ENCODE data around the gene DTNB. TPM values are rescaled to one million over a fixed set of nuclear protein-coding genes. Genes with fewer than 3 reads are reported as not detected.

The DTNB gene
- total and polyA plus RNA-seq, 12 donors = 4.7 to 27.5 (median 9.4) TPM

DNA sequence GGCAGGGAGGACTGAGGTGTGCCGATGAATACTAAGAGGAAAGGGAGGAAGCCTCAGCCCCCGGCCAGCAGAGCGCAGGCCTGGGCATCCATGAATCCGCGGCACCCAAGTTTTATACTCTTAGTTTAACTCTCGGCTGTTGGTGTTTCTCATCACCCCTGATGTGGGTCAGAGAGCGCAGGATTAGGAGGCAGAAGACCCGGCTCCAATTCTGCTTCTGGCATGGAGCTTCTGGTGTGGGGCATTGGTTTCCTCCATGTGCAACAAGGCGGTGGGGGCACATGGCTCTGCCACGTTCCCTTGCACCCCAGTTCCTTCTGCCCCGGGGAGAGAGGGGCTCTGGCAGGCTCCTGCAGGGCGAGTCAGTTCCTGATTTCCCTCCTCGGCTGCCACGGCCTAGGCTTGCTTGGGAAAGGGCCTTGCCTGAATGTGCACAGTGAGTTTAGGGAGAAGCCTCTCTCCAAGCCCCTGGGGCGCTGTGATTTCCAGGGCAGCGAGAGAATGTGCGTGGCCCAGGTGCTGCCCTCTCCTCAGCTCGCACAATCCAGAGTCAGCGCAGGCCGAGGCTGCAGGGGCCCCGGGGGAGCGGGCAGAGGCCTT lies 295.5 kb downstream of the DTNB start:
- peak in 2 of 7 donors; percentile 19 to 44 for DNase-seq
- no peaks in the 10 kb centered on the region for H3K36me3 ChIP-seq (replicated peaks in 1 of 2)
- no peak overlapping the region for H3K27ac ChIP-seq
- peaks cover 0 to 26% of the 10 kb centered on the region in 2 donors for H3K4me1 ChIP-seq (replicated peaks in 1 of 2)
- H3K4me3 ChIP-seq = no peak overlapping the region
- TF ChIP-seq POLR2A (IDR thresholded peaks at IDR 0.05) (no peak), CTCF (IDR thresholded peaks at IDR 0.05) (no peak)
- intact Hi-C loops (cut with DNase I) = loop anchor here (5.0 kb wide), 2 partner anchors 36 to 144 kb away; partner anchors contain the start of gene DNMT3A (in 2 of the 2)
- no peaks in the 10 kb centered on the region for H3K27me3 ChIP-seq
- 92 to 96% (median 94%) methylated on average over 16 to 22 of the region's 22 CpGs for WGBS, 4 donors
- no peaks in the 10 kb centered on the region for H3K9me3 ChIP-seq (replicated peaks in 1 of 3)

DNA sequence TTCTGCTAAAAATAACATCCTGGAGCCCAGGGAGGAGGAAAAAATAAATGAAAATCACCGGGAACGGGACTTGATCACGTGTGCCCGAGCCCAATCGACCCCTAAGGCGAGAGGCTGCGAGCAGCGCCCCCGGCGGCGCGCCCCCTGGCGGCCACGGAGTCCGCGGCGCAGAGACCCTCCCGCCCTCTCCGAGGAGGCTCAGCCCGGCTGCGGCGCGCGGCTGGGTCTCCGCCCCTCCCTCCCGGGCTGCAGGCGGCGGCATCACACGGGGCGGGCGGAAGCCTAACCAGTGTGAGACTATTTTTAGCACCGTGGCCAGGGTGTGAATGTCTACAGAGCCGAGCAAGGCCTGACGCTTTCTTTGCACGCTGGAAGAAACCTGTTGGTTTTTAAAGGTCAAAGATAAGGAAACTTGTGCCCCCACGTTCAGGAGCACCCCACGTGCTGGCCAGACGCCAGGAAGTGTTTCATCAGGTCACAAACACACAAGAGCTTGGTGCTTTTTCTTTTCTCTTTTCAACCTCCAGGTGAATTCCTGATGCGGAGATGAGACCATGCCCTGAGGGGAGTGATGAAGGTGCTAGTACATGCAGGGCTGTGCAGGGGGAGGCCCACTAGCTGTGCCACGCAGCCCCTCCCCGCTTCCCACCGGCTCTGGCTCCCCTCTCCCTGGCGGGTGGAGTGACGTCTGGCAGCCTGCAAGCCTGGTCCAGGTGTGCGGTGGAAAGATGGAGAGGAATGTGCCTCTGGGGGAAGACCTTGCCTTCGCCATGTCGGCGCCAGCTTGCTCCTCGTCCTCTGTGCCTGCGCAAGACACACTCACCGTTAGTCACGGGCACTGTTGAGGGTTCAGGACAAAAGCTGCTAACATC lies 296.4 kb downstream of the DTNB start:
- Histone ChIP-seq H3K4me3 (peak overlapping the region in 1 of 4 donors; percentile 16), H3K36me3 (replicated peaks in 1 of 2) (no peaks in the 10 kb centered on the region), H3K27ac (no peak overlapping the region), H3K27me3 (no peaks in the 10 kb centered on the region), H3K9me3 (replicated peaks in 1 of 3) (no peaks in the 10 kb centered on the region), H3K4me1 (replicated peaks in 1 of 2) (peaks cover 0 to 26% of the 10 kb centered on the region in 2 donors)
- intact Hi-C loops (cut with DNase I) = loop anchor here (5.0 kb wide), 2 partner anchors 35 to 145 kb away; partner anchors contain the start of gene DNMT3A (in 2 of the 2)
- TF ChIP-seq CTCF (IDR thresholded peaks at IDR 0.05) (peak; percentile 58 to 98 (median 74)), POLR2A (IDR thresholded peaks at IDR 0.05) (no peak)
- 19 to 33% (median 22%) methylated on average over 35 to 52 of the region's 52 CpGs for WGBS, 4 donors
- peak; percentile 78 to 88 (median 86) for DNase-seq

DNA sequence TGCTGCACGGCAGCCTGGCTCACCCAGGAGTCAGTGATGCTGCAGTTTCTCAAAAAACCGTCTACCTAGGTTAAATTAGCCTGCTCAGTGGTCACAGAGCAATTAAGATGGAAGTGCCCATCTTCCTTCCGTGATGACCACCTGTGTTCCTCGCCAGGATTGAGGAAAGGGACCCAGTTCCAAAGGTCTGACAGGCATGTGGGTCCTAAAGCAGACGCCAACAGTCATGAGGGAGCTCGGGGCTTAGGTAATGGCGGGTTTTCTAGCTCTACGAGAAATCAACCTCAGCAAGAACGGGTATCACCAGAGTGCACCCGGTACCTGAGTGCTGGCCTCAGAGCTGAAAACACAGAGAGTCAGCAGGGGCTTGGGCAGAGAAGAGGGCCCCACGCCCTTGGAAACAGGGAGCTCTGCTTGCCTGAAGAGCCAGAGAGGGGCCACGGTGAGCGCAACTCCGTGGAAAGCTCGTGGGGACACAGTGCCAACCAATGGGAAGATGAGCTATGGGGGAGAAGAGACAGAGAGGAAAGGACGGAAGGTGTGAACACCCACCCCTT lies 297.3 kb downstream of the DTNB start:
- 73 to 80% (median 76%) methylated on average over 15 to 16 of the region's 16 CpGs for WGBS, 4 donors
- Histone ChIP-seq H3K36me3 (replicated peaks in 1 of 2) (no peaks in the 10 kb centered on the region), H3K9me3 (replicated peaks in 1 of 3) (no peaks in the 10 kb centered on the region), H3K4me1 (replicated peaks in 1 of 2) (peaks cover 0 to 26% of the 10 kb centered on the region in 2 donors), H3K27me3 (no peaks in the 10 kb centered on the region), H3K4me3 (peak overlapping the region in 1 of 4 donors; percentile 16), H3K27ac (no peak overlapping the region)
- DNase-seq = peak in 2 of 7 donors; percentile 17 to 39
- intact Hi-C loops (cut with DNase I) = loop anchor here (5.0 kb wide), 2 partner anchors 34 to 146 kb away; partner anchors contain the start of gene DNMT3A (in 2 of the 2)
- TF ChIP-seq CTCF (IDR thresholded peaks at IDR 0.05) (no peak), POLR2A (IDR thresholded peaks at IDR 0.05) (no peak)
